NB4 (cell line): ENCODE measurements around the gene CXCR6.

Experiments
- CTCF ChIP-seq: IDR thresholded peaks from one replicate; pipeline ENCODE4 v1.5.1; 2012; ENCODE audit warnings: low read depth, low read length
- MYC ChIP-seq: IDR thresholded peaks from 2 replicates; pipeline ENCODE4 v1.6.1; 2011; ENCODE audit warnings: low read depth, low read length

GRCh38 chr3:45894015-45894414 lies 49.2 kb upstream of the CXCR6 start:
- no peak for TF ChIP-seq MYC
- TF ChIP-seq CTCF: no peak
